HepG2 (cell line): Measurements from ENCODE around the gene TERB2. TPM values are rescaled to one million over a fixed set of nuclear protein-coding genes. Genes with fewer than 3 reads are reported as not detected.

ENCODE experiments used
- ARNT2 ChIP-seq: sonication (generic); formaldehyde crosslinking; IDR thresholded peaks from 2 replicates; pipeline ENCODE4 v1.8.0; 2022; ENCODE audit warnings: mild to moderate bottlenecking, low read depth, missing genetic modification reagents, moderate library complexity
- CENPT ChIP-seq: sonication (generic); formaldehyde crosslinking; IDR thresholded peaks from 2 replicates; pipeline ENCODE4 v1.8.0; 2022; ENCODE audit warnings: low read depth, mild to moderate bottlenecking, moderate library complexity, missing genetic modification reagents
- FOXO1 ChIP-seq: sonication (generic); formaldehyde crosslinking; IDR thresholded peaks from 2 replicates; pipeline ENCODE4 v1.4.0; 2020; ENCODE audit warnings: missing genetic modification reagents
- GABPB1 ChIP-seq: IDR thresholded peaks from 2 replicates; pipeline ENCODE4 v1.6.1; 2016; ENCODE audit warnings: mild to moderate bottlenecking, missing genetic modification reagents, moderate library complexity, missing compliant biosample characterization
- MEIS2 ChIP-seq: sonication (generic); formaldehyde crosslinking; IDR thresholded peaks from 2 replicates; pipeline ENCODE4 v1.9.0; 2021; ENCODE audit warnings: mild to moderate bottlenecking, missing genetic modification reagents
- MYNN ChIP-seq: sonication (generic); formaldehyde crosslinking; IDR thresholded peaks from 2 replicates; pipeline ENCODE4 v1.4.0; 2020; ENCODE audit warnings: mild to moderate bottlenecking, low read depth, missing genetic modification reagents
- POGZ ChIP-seq: sonication (generic); formaldehyde crosslinking; IDR thresholded peaks from 2 replicates; pipeline ENCODE4 v1.4.0; 2020; ENCODE audit warnings: mild to moderate bottlenecking, missing genetic modification reagents
- RARG ChIP-seq: sonication (generic); formaldehyde crosslinking; IDR thresholded peaks from 2 replicates; pipeline ENCODE4 v1.4.0; 2020; ENCODE audit warnings: low read depth, mild to moderate bottlenecking, missing genetic modification reagents
- RBAK ChIP-seq: sonication (generic); formaldehyde crosslinking; IDR thresholded peaks from 2 replicates; pipeline ENCODE4 v1.5.1; 2020; ENCODE audit warnings: mild to moderate bottlenecking, missing genetic modification reagents
- RBM39 ChIP-seq: fragments of 200-400 bp; formaldehyde crosslinking; IDR thresholded peaks from one replicate; pipeline ENCODE4 v1.6.1; 2018; ENCODE audit warnings: antibody characterized with exemption, mild to moderate bottlenecking, low read depth, low read length; ENCODE audit not compliant: poor library complexity, severe bottlenecking
- REL ChIP-seq: sonication (generic); formaldehyde crosslinking; conservative IDR thresholded peaks from 2 replicates; pipeline ENCODE4 v1.8.0; 2022; ENCODE audit warnings: mild to moderate bottlenecking, missing genetic modification reagents, moderate library complexity
- SMARCC2 ChIP-seq: fragments of 450-650 bp; IDR thresholded peaks from 2 replicates; pipeline ENCODE4 v1.6.1; 2017; ENCODE audit warnings: antibody characterized with exemption, mild to moderate bottlenecking
- ZNF34 ChIP-seq: sonication (generic); formaldehyde crosslinking; IDR thresholded peaks from 2 replicates; pipeline ENCODE4 v1.4.0; 2020; ENCODE audit warnings: mild to moderate bottlenecking, missing genetic modification reagents, borderline replicate concordance
- ZNF572 ChIP-seq: sonication (generic); formaldehyde crosslinking; IDR thresholded peaks from 2 replicates; pipeline ENCODE4 v1.5.1; 2020; ENCODE audit warnings: mild to moderate bottlenecking, missing genetic modification reagents
- ZZZ3 ChIP-seq: sonication (generic); formaldehyde crosslinking; IDR thresholded peaks from 2 replicates; pipeline ENCODE4 v1.4.0; 2020; ENCODE audit warnings: missing genetic modification reagents, mild to moderate bottlenecking, borderline replicate concordance
- polyA plus RNA-seq, 8 experiments: library from polyadenylated mRNA; depleted of rRNA in 3 of 8; stranded (reverse) in 7 of 8; unstranded in 1 of 8; fragments of >200 nt; fragmentation: Illumina TruSeq in 4 of 8; extraction: Trizol in 4 of 8; gene quantifications; 2 replicates each; pipeline versions ENCODE4 v1.2.1 to v1.2.3, GENCODE V29; 2011 to 2016; ENCODE audit warnings: low read depth in 4 of 8, missing spikeins in 1 of 8, mixed read lengths in 1 of 8; ENCODE audit not compliant: insufficient read depth in 1 of 8
- total RNA-seq, 5 experiments: library from RNA; depleted of rRNA; stranded (reverse); fragments of >200 nt; fragmentation: Illumina TruSeq; extraction: Trizol; gene quantifications; 2 replicates each; pipeline ENCODE4 v1.2.3, GENCODE V29; 2016; ENCODE audit warnings: low read depth in 1 of 5
- TF ChIP-seq, protein P1 (sequence below): sonication (generic); formaldehyde crosslinking; IDR thresholded peaks from 2 replicates; pipeline ENCODE4 v1.4.0; 2020; ENCODE audit warnings: missing genetic modification reagents
- TF ChIP-seq, protein P2 (sequence below): sonication (generic); formaldehyde crosslinking; IDR thresholded peaks from 2 replicates; pipeline ENCODE4 v1.8.0; 2022; ENCODE audit warnings: missing genetic modification reagents, low read depth, mild to moderate bottlenecking, borderline replicate concordance
- TF ChIP-seq, protein P3 (sequence below): IDR thresholded peaks from 2 replicates; pipeline ENCODE4 v1.6.1; 2012; ENCODE audit warnings: low read depth, low read length, improper control_type of control experiment
- TF ChIP-seq, protein P4 (sequence below): sonication (generic); formaldehyde crosslinking; IDR thresholded peaks from 2 replicates; pipeline ENCODE4 v1.5.0; 2020; ENCODE audit warnings: missing genetic modification reagents
- TF ChIP-seq, protein P5 (sequence below): sonication (generic); formaldehyde crosslinking; IDR thresholded peaks from 2 replicates; pipeline ENCODE4 v1.4.0; 2020; ENCODE audit warnings: missing genetic modification reagents

Gene TERB2
- total and polyA plus RNA-seq, 2 of the 13 experiments (the other 11 are each of a cell fraction or from before 2014, with no cell fraction given) = not detected

DNA sequence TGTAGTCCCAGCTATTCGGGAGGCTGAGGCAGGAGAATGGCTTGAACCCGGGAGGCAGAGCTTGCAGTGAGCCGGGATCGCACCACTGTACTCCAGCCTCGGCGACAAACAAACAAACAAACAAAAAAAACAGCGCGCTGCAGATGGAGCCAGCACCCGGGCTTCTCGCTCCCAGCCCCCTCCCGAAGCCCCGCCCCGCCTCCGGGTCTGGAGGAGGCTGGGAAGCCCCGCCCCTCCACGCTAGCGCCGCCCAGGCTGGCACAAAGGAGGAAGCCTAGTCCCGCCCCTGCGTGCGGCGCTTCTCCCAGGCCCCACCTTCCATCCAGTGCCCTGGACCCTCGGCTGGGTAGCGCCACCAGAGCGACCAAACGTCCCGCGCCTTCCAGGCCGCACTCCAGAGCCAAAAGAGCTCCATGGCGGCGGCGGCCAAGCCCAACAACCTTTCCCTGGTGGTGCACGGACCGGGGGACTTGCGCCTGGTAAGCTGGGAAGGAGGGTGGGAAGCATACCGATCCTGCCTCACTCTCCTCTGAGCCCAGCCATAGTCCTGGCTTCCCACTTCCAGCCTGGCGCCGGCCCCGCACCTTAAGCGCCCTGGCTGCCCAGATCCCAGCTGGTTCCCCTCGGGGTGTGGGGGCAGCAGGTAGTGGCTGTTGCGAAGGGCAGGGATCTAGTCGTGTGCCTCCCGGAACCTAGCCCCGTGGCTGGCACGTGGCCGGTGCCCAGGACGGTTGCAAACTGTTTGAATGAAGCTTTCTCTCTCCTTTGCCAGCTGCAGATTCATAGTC lies 66.6 kb downstream of the TERB2 start, which contains the start of gene SORD (continued):
- TF ChIP-seq, protein P1, sequence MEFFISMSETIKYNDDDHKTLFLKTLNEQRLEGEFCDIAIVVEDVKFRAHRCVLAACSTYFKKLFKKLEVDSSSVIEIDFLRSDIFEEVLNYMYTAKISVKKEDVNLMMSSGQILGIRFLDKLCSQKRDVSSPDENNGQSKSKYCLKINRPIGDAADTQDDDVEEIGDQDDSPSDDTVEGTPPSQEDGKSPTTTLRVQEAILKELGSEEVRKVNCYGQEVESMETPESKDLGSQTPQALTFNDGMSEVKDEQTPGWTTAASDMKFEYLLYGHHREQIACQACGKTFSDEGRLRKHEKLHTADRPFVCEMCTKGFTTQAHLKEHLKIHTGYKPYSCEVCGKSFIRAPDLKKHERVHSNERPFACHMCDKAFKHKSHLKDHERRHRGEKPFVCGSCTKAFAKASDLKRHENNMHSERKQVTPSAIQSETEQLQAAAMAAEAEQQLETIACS (CRISPR knock-in tag) = no peak
- TF ChIP-seq ZNF572 (CRISPR knock-in tag) (peak; percentile 99), POGZ (0 out of 2 replicates have a peak, but pooled peaks have one; percentile 11), CENPT (CRISPR knock-in tag) (no peak), RBM39 (no peak), RBAK (CRISPR knock-in tag) (no peak), MEIS2 (CRISPR knock-in tag) (no peak), ARNT2 (CRISPR knock-in tag) (0 out of 2 replicates have a peak, but pooled peaks have one; percentile 20), SMARCC2 (no peak), FOXO1 (CRISPR knock-in tag) (no peak), MYNN (CRISPR knock-in tag) (no peak), ZZZ3 (CRISPR knock-in tag) (no peak), GABPB1 (CRISPR knock-in tag) (peak; percentile 70), ZNF34 (CRISPR knock-in tag) (no peak), RARG (CRISPR knock-in tag) (no peak), REL (CRISPR knock-in tag) (0 out of 2 replicates have a peak, but pooled peaks have one; percentile 29)
- TF ChIP-seq, protein P2, sequence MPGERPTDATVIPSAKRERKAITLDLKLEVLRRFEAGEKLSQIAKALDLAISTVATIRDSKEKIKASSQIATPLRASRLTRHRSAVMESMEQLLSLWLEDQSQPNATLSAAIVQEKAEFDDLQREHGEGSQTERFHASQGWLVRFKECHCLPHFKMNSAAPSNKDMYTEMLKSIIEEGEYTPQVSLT (CRISPR knock-in tag) = no peak
- TF ChIP-seq, protein P3, sequence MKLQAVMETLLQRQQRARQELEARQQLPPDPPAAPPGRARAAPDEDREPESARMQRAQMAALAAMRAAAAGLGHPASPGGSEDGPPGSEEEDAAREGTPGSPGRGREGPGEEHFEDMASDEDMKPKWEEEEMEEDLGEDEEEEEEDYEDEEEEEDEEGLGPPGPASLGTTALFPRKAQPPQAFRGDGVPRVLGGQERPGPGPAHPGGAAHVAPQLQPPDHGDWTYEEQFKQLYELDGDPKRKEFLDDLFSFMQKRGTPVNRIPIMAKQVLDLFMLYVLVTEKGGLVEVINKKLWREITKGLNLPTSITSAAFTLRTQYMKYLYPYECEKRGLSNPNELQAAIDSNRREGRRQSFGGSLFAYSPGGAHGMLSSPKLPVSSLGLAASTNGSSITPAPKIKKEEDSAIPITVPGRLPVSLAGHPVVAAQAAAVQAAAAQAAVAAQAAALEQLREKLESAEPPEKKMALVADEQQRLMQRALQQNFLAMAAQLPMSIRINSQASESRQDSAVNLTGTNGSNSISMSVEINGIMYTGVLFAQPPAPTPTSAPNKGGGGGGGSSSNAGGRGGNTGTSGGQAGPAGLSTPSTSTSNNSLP = no peak
- TF ChIP-seq, protein P4, sequence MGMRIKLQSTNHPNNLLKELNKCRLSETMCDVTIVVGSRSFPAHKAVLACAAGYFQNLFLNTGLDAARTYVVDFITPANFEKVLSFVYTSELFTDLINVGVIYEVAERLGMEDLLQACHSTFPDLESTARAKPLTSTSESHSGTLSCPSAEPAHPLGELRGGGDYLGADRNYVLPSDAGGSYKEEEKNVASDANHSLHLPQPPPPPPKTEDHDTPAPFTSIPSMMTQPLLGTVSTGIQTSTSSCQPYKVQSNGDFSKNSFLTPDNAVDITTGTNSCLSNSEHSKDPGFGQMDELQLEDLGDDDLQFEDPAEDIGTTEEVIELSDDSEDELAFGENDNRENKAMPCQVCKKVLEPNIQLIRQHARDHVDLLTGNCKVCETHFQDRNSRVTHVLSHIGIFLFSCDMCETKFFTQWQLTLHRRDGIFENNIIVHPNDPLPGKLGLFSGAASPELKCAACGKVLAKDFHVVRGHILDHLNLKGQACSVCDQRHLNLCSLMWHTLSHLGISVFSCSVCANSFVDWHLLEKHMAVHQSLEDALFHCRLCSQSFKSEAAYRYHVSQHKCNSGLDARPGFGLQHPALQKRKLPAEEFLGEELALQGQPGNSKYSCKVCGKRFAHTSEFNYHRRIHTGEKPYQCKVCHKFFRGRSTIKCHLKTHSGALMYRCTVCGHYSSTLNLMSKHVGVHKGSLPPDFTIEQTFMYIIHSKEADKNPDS (CRISPR knock-in tag) = no peak
- TF ChIP-seq, protein P5, sequence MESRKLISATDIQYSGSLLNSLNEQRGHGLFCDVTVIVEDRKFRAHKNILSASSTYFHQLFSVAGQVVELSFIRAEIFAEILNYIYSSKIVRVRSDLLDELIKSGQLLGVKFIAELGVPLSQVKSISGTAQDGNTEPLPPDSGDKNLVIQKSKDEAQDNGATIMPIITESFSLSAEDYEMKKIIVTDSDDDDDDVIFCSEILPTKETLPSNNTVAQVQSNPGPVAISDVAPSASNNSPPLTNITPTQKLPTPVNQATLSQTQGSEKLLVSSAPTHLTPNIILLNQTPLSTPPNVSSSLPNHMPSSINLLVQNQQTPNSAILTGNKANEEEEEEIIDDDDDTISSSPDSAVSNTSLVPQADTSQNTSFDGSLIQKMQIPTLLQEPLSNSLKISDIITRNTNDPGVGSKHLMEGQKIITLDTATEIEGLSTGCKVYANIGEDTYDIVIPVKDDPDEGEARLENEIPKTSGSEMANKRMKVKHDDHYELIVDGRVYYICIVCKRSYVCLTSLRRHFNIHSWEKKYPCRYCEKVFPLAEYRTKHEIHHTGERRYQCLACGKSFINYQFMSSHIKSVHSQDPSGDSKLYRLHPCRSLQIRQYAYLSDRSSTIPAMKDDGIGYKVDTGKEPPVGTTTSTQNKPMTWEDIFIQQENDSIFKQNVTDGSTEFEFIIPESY (CRISPR knock-in tag) = no peak
